OCI-LY1 (cell line): ENCODE measurements around the gene OR1F1.

Experiments used
- H2AFZ ChIP-seq: fragments of 200-600 bp; sonication (generic), shearing (Covaris generic); 2 replicates; pipeline ENCODE4 v1.6.0; 2014; ENCODE audit warnings: antibody characterized with exemption, mild to moderate bottlenecking, low read length
- H3F3A ChIP-seq: fragments of 200-600 bp; sonication (generic), shearing (Covaris generic); 2 replicates; pipeline ENCODE4 v1.6.0; 2014; ENCODE audit warnings: mild to moderate bottlenecking, antibody characterized with exemption, low read length, moderate library complexity; ENCODE audit not compliant: insufficient read depth
- H3K27ac ChIP-seq: fragments of 200-600 bp; sonication (generic); 2 replicates; pipeline ENCODE4 v1.5.1; 2014; ENCODE audit warnings: low read length, mixed run types, mild to moderate bottlenecking, low read depth; ENCODE audit not compliant: poor library complexity, severe bottlenecking
- H3K27me3 ChIP-seq: fragments of 200-600 bp; sonication (generic); 2 replicates; pipeline ENCODE4 v1.6.0; 2014; ENCODE audit warnings: antibody characterized with exemption, mild to moderate bottlenecking, low read length, moderate library complexity; ENCODE audit not compliant: insufficient read depth
- H3K36me3 ChIP-seq: fragments of 200-600 bp; sonication (generic); 2 replicates; pipeline ENCODE4 v1.6.1; 2014; ENCODE audit warnings: mild to moderate bottlenecking, antibody characterized with exemption, low read length, moderate library complexity, mixed read lengths; ENCODE audit not compliant: insufficient read depth
- H3K4me1 ChIP-seq: fragments of 200-600 bp; sonication (generic); 2 replicates; pipeline ENCODE4 v1.5.1; 2014; ENCODE audit warnings: mild to moderate bottlenecking, low read length, moderate library complexity; ENCODE audit not compliant: insufficient read depth, severe bottlenecking
- H3K4me2 ChIP-seq: fragments of 200-600 bp; sonication (generic), shearing (Covaris generic); 2 replicates; pipeline ENCODE4 v1.6.1; 2014; ENCODE audit warnings: low read length
- H3K4me3 ChIP-seq: fragments of 200-600 bp; sonication (generic); 2 replicates; pipeline ENCODE4 v1.5.1; 2014; ENCODE audit warnings: low read length, low read depth, mild to moderate bottlenecking, mixed read lengths; ENCODE audit not compliant: poor library complexity, severe bottlenecking
- H3K79me2 ChIP-seq: fragments of 200-600 bp; shearing (Covaris generic); 2 replicates; pipeline ENCODE4 v1.6.1; 2016; ENCODE audit warnings: mixed run types, low read length, mixed read lengths; ENCODE audit not compliant: insufficient read depth
- H3K9ac ChIP-seq: fragments of 200-600 bp; sonication (generic), shearing (Covaris generic); 2 replicates; pipeline ENCODE4 v1.6.1; 2014; ENCODE audit warnings: mild to moderate bottlenecking, low read length, mixed read lengths
- H3K9me2 ChIP-seq: fragments of 200-600 bp; sonication (generic), shearing (Covaris generic); 2 replicates; pipeline ENCODE4 v1.6.1; 2014; ENCODE audit warnings: low read depth, mild to moderate bottlenecking, low read length, mixed read lengths
- H3K9me3 ChIP-seq: fragments of 200-600 bp; shearing (Covaris generic); 2 replicates; pipeline ENCODE4 v1.6.1; 2014; ENCODE audit warnings: low read length, mixed read lengths
- H4K20me1 ChIP-seq: fragments of 200-600 bp; sonication (generic), shearing (Covaris generic); 2 replicates; pipeline ENCODE4 v1.6.0; 2016; ENCODE audit warnings: mild to moderate bottlenecking, low read length; ENCODE audit not compliant: insufficient read depth
- EZH2 ChIP-seq: fragments of 200-600 bp; sonication (generic), shearing (Covaris generic); IDR thresholded peaks from 2 replicates; pipeline ENCODE4 v1.8.0; 2017; ENCODE audit warnings: borderline replicate concordance, mixed run types, mild to moderate bottlenecking, antibody characterized with exemption, low read length, moderate library complexity, mixed read lengths
- TF ChIP-seq, protein P1 (sequence below): fragments of 200-600 bp; sonication (generic), shearing (Covaris generic); IDR thresholded peaks from 2 replicates; pipeline ENCODE4 v1.5.1; 2017; ENCODE audit warnings: mild to moderate bottlenecking, antibody characterized with exemption, low read length, moderate library complexity, mixed read lengths

Gene OR1F1

DNA sequence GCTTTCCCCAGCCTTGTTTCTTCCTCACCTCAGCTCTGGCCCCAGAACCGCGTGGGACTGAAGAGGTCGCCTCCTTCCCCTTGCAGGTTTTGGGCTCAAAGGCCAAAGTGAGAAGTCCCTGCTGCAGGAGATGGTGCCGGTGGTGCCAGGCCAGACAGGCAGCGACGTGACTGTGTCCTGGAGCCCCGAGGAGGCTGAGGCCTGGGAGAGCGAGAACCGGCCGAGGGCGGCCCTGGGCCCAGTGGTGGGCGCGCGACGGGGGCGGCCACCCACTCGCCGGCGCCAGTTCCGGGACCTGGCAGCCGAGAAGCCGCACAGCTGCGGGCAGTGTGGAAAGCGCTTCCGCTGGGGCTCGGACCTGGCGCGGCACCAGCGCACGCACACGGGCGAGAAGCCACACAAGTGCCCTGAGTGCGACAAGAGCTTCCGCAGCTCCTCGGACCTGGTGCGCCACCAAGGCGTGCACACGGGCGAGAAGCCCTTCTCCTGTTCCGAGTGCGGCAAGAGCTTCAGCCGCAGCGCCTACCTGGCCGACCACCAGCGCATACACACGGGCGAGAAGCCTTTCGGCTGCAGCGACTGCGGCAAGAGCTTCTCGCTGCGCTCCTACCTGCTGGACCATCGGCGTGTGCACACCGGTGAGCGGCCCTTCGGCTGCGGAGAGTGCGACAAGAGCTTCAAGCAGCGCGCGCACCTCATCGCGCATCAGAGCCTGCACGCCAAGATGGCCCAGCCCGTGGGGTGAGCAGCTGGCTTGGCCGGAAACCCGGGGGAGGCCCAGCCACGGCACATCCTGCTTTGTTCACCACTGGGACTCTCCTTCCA is 47.2 kb upstream of the OR1F1 start:
- Histone ChIP-seq H4K20me1 (no peaks in the 10 kb centered on the region), H3K36me3 (peaks cover 17% of the 10 kb centered on the region), H3K27me3 (peaks cover 16% of the 10 kb centered on the region; the same call in 1 of the 2 replicates), H3K9ac (no peak overlapping the region), H3K4me2 (no peak overlapping the region), H3K79me2 (no peaks in the 10 kb centered on the region), H3K27ac (no peak overlapping the region), H3F3A (no peaks in the 10 kb centered on the region), H3K4me3 (no peak overlapping the region), H3K9me3 (no peaks in the 10 kb centered on the region), H3K4me1 (peaks cover 4% of the 10 kb centered on the region), H2AFZ (no peak overlapping the region), H3K9me2 (no peaks in the 10 kb centered on the region)
- TF ChIP-seq, protein P1, sequence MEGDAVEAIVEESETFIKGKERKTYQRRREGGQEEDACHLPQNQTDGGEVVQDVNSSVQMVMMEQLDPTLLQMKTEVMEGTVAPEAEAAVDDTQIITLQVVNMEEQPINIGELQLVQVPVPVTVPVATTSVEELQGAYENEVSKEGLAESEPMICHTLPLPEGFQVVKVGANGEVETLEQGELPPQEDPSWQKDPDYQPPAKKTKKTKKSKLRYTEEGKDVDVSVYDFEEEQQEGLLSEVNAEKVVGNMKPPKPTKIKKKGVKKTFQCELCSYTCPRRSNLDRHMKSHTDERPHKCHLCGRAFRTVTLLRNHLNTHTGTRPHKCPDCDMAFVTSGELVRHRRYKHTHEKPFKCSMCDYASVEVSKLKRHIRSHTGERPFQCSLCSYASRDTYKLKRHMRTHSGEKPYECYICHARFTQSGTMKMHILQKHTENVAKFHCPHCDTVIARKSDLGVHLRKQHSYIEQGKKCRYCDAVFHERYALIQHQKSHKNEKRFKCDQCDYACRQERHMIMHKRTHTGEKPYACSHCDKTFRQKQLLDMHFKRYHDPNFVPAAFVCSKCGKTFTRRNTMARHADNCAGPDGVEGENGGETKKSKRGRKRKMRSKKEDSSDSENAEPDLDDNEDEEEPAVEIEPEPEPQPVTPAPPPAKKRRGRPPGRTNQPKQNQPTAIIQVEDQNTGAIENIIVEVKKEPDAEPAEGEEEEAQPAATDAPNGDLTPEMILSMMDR = no peak
- TF ChIP-seq EZH2 = no peak

DNA sequence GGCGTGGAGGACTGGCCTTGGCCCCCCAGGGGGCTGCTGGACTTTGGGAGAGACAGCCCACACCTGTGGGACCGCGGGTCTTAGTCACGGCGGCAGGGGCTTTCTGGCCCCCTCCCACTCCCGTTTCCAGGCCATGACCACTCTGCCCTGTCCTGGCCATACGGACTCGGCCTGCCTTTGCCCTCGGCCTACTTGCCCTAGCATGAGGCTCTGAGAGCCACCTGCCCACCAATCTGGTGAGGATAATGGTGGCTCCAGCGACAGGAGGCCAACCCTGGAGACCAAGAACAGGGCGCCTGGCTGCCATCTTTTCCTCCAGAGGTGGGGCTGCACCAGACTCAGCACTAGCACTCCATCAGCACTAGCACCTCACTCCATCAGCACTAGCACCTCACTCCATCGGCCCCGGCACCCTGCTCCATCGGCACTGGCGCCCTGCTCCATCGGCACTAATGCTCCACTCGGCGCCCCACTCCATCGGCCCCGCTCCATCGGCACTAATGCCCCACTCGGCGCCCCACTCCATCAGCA is 46.2 kb upstream of the OR1F1 start:
- no peak for TF ChIP-seq EZH2
- TF ChIP-seq, protein P1 = no peak
- peaks cover 17% of the 10 kb centered on the region for H3K36me3 ChIP-seq

DNA sequence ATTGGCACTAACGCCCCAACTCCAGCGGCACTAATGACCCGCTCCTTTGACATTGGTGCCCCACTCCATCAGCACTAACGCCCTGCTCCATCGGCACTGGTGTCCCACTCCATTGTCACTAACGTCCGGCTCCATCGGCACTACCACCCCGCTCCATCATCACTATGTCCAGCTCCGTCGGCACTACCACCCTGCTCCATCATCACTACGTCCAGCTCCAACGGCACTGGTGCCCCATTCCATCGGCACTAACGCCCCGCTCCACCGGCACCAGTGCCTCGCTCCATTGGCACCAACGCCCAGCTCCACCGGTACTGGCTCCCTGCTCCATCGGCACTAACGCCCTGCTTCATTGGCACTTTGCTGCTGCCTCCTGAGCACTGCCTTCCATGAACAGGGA is 45.7 kb upstream of the OR1F1 start:
- no peak for TF ChIP-seq EZH2
- TF ChIP-seq, protein P1 = no peak
- no peaks in the 10 kb centered on the region for H4K20me1 ChIP-seq

More for the DNA sequence above, 46.2 kb upstream of the OR1F1 start:
- Histone ChIP-seq H3K4me3 (no peak overlapping the region), H3K9me3 (no peaks in the 10 kb centered on the region), H3K9me2 (no peaks in the 10 kb centered on the region), H4K20me1 (no peaks in the 10 kb centered on the region), H3K9ac (no peak overlapping the region), H3K27ac (no peak overlapping the region), H3K4me2 (no peak overlapping the region), H3K27me3 (peaks cover 16% of the 10 kb centered on the region; the same call in 1 of the 2 replicates), H3K4me1 (no peaks in the 10 kb centered on the region), H3K79me2 (no peaks in the 10 kb centered on the region), H2AFZ (no peak overlapping the region), H3F3A (no peaks in the 10 kb centered on the region)

More for the DNA sequence above, 45.7 kb upstream of the OR1F1 start:
- Histone ChIP-seq H3K9me3 (no peaks in the 10 kb centered on the region), H3K27me3 (peaks cover 16% of the 10 kb centered on the region; the same call in 1 of the 2 replicates), H3K4me1 (no peaks in the 10 kb centered on the region), H2AFZ (no peak overlapping the region), H3K27ac (no peak overlapping the region), H3F3A (no peaks in the 10 kb centered on the region), H3K9ac (no peak overlapping the region), H3K79me2 (no peaks in the 10 kb centered on the region), H3K4me3 (no peak overlapping the region), H3K4me2 (no peak overlapping the region), H3K36me3 (peaks cover 17% of the 10 kb centered on the region), H3K9me2 (no peaks in the 10 kb centered on the region)
